GM18519 (cell line): ENCODE results near the gene GAS2L1.

ENCODE experiments used
- ATAC-seq: cut with Tn5 transposase; IDR thresholded peaks from one replicate; pipeline ENCODE4 v1.9.1; 2021; ENCODE audit warnings: mild to moderate bottlenecking, moderate library complexity; ENCODE audit not compliant: unreplicated experiment, low FRiP score

The GAS2L1 gene

GRCh38 chr22:29306175-29306834, at the start of gene GAS2L1:
GAS2L1 (plus strand) TSS chr22:29306650; CDS start chr22:29308106, 1,456 bp downstream.
- ATAC-seq = no peak

DNA sequence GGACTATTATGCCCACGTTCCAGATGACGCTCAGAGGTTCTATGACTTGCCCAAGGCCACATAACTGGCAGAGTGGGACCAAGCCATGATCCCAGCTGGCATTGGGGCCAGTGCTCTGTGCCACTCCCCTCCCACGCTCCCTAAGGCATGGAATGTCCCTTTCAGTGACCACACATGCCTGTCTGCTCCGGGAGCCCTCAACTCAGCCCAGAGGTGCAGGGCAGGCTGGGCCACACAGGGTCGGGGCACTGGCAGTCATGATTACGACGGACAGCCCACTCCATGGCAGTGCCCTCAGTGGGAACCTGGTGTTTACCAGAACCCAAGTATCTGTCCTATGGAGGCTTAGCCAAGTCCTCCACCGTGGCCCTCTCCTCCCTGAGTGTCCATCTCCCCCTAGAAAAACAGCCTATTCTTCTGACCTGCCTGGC, 48.7 kb upstream of the GAS2L1 start:
- no peak for ATAC-seq

DNA sequence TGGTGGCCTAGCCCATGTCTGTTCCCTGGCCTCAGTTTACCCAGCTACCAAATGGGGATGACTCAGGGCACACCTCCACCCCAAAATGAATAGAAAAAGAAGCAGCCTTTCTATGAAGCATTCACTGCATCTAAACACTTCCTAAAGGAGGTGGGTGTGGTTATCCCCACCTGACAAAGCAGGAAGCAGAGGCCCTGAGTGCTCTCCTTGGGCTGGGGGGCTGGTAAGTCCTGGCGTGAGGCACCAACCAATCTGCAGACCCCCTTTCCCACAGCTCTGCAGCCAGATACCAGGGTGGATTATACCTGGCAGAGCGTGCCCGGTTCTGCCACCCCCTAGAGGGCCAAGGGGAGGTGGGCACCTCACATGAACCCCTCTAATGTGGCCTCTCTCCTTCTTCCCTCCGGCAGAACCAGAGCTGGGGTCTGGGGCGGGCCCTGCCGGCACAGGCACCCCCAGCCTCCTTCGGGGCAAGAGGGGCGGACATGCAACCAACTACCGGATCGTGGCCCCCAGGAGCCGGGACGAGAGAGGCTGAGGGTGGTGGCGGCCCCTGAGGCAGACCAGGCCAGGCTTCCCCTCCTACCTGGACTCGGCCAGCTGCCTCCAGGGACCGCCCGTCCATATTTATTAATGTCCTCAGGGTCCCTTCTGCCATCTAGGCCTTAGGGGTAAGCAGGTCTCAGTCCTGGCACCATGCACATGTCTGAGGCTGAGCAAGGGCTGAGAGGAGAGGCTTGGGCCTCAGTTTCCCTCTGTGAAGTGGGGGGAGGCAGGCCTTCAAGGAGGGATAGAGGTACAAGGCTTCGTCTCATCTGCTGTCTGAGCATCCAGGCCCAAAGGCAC, 47.8 kb upstream of the GAS2L1 start:
- no peak for ATAC-seq

DNA sequence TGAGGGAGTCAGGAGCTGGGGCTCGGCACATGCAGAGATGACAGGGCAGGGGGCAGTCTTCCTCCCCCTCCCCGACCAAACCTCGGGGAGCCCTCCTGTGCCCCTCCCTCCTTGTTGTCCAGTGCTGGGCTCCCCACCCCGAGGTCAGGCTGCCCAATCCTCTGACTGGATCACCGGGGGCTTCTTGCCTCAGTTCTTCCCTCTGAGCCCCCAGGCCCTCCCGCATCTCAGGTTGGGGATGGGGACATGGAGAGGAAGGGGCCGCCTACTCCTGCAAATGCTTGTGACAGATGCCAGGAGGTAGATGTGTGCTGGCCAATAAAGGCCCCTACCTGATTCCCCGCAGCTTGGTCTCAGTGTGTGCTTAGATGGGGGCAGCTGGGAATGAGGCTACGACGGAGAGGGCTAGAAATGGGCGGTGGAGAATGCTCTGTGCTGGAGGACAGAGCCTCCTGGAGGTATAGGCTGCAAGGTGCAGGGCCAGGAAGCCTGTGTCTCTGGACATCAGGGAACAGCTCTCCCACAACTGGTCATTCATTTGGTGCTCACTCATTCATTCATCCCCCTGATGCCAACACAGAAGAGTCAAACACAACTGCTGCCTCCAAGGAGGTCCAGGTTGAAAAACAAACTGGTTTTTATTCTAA, 47.1 kb upstream of the GAS2L1 start:
- ATAC-seq = no peak

DNA sequence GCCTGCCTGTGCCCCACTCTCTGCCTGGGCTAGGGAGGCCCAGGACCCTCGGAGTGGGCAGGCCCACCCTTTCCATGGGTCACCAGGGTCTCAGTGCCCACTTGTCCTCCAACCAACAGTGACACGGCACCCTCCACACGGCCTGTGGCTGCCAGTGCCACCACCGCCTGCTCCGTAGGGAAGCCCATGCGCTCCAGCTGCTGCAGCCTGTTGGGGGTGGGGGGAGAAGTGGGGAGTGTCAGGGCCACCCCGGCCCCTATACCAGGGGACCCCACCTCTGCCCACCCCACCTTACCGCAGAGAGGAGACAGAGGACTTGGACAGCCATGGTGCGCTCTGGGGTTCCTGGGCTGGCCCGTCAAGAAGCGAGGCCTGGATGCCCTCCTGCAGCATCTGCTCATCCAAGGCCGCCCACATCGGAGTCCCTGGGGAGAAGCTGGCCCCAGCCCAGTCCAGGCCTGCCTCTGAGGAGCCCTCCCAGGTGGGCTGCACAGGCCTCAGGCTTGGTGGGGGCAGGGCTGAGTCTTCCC, 46.4 kb upstream of the GAS2L1 start:
- no peak for ATAC-seq

DNA sequence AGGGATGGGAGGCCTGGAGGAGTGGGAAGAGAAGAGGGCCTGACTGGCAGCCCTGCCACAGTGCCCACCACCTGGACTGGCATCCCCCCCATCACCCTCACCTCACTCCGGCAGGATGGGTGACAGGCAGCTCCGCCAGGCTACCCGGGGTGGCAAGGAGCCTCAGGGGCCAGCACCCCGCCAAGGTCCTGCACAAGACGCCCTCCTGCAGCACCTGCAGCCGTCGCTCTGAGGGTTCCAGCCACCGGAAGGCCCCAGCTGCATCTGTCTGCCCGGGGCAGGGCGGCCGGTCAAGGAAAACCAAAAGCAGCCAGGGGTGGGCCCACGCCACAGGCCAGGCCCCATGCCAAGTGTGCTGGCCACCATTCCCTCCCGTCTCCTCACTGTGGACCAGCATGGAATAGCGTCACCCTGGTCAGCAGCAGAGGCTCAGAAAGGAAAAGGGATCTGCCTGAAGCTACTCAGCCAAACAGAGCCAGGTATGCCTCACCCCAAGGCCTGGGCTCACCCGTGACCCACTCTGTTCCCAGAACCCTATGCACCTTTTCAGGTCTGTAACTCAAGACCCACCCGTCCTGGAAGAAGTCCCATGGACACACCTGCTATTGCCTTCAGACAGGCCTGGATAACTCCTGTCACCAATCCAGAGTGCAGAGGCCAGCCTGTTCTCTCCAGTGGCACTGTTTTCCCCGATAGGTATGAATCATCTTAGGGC, 45.7 kb upstream of the GAS2L1 start:
- no peak for ATAC-seq

GRCh38 chr22:29263791-29264276, 42.6 kb upstream of the GAS2L1 start:
- ATAC-seq = no peak

- ATAC-seq = no peak
These were observed 41.1 kb upstream of the GAS2L1 start for GRCh38 chr22:29265305-29265704.

DNA sequence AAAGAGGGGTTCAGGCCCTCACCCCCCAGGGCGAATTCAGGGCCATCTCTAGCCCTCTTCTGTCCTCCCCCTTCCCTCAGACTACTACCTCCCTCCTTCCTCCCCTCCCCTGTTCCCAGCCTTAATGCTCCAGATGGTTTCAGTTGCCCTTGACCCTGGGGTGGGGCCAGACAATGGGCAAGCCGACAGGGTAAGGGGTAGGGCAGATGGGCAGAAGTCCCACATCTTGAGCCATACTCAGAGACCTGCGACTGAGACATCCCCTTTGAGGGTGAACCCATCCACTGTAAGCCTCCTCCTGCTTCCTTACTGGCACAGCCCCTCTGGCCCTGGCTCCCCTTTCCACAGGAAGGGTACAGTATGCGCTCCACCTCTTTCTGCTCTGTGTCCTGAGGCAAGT, 40.5 kb upstream of the GAS2L1 start:
- no peak for ATAC-seq

GRCh38 chr22:29266564-29267461, 39.6 kb upstream of the GAS2L1 start:
- ATAC-seq = no peak

DNA sequence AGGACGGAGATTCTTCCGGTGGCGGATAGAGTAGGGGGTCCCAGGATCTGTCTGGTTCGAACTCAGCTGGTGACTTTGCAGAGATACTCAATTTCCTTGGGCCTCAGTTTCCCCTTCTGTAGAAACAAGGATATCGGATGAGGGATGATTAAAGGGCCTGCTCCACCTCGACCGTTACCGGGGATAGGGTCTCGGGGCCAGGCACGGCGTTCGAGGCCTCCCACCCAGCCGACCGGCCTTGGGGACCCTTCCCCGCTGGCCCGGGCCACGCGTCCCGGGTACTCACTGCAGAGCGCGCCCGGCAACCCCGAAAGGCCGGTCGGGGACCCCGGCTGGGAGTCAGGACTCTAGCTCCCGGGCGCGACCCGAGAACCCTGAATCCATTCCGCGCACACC, 39.0 kb upstream of the GAS2L1 start:
- no peak for ATAC-seq

DNA sequence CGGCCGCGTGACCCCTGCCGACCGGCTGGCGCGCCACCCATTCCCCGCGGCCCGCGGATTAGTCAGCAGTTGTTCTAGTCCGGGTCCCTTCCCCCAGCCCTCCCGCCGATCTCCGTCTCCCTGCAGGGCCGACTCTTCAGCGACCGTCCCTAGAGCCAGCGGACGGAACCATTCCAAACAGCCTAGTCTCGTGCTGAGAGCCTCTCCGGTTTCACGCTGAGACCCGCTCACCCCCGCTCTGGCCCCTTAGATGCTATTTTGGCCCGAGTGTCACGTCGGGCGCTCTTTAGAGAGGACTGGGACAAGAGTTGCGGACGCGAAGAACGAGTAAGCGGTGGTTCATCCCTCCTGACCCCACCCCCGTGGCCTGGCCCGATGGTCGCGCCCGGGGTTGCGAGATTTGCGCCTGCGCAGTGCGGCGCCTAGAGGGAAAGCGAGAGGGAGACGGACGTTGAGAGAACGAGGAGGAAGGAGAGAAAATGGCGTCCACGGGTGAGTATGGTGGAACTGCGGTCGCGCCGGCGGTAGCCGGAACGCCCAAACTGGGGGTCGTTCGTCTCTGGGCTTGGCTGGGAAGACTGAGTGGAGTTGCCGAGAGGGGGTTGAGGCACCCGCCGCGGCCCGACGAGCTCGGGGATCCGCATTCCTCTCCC, 38.5 kb upstream of the GAS2L1 start, which contains the start of the genes EWSR1 and RHBDD3:
TSS of gene EWSR1 (plus strand) at position 411 of the 653 bp plus-strand sequence. CDS start at position 480, 69 bp downstream.
TSS of gene RHBDD3 (minus strand) at position 124 of the 653 bp plus-strand sequence. CDS start 2,355 bp downstream, outside the sequence.
- peak; percentile 51 for ATAC-seq

DNA sequence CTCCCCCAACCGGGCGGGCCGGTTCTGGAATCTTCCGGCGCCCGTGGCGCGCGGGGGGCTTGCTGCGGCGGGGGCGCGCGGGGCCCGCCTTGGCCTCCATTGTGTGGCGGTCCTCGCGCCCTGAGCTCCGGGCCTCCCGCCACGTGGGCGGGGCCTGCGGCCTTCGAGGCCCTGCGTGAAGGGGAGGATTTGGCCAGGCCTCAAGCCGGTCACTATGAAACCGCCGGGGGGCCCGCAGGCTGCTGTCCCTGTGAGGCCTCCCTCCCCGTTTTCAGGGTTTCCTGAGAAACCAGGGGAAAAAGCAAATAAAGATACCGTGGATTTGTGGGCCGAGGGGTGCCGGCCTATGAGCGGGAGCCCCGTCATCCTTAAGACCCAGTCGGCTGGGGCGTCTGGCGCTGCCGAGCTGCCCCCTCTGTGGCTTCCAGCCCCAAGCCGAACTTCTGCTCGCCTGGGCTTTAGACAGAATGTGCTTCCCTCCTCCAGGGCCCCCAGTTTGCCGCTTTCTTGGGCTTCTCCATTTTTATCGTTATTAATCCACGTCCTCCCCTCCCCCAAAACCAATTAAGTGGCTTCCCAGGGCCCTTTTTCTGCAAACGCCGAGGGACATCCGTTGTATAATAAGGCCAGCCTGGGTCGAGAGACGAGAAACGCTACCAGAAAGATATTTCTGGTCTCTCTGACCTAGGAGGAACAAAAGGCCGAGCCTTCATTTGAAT, 37.8 kb upstream of the GAS2L1 start:
- no peak for ATAC-seq

DNA sequence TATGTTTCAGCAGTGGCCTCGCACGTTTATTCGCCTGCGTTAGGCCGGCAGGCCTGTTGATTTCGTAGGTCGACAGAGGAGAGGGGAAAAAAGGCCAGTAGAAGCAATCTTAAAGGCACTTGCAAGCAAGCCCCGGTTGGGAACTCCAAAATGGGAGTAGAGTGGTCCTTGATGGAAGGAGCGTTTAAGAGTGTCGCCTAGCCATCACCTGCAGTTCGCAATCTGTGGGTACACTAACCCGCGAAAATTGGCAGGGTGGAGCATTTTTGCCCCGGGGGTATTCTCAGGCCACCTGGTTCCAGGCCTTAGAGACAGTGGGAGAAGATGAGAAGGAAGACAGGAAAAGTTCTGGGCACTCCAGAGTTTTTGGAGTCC, 37.2 kb upstream of the GAS2L1 start:
- no peak for ATAC-seq

DNA sequence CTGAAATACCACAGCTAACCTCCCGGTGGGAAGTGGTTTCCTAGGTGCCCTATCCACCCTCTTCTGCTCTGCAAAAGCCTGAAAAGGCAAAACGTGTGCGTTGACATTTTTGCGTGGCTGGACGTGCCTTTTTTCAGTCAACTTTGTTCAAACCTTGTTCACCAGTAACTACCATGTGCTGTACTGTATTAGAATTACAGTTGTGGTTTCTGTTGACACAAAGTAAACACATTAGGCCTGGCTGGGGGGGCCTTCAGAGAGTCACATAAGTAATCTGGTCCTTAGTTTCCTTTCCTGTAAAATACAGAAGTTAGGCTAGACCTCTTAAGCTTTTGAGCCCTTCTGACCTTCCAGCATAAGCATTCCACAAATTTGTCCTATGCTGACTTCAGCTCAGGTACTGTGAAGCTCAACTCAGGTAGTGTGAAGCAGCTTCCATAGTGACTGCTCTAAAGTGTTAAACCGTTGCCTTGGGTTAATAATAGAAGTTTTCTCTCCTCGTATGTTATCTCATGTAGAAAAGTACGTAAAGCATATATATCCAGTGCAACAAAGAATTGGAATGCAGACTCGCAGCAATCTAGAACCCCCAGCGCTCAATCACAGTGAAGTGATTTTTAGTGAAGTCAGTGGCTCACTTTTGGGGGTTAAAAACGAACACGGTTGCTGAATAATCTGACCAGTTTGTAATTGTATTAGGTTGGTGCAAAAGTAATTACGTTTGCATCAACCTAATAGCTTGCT, 36.5 kb upstream of the GAS2L1 start:
- ATAC-seq = no peak

GRCh38 chr22:29270475-29271271, 35.8 kb upstream of the GAS2L1 start:
- no peak for ATAC-seq

DNA sequence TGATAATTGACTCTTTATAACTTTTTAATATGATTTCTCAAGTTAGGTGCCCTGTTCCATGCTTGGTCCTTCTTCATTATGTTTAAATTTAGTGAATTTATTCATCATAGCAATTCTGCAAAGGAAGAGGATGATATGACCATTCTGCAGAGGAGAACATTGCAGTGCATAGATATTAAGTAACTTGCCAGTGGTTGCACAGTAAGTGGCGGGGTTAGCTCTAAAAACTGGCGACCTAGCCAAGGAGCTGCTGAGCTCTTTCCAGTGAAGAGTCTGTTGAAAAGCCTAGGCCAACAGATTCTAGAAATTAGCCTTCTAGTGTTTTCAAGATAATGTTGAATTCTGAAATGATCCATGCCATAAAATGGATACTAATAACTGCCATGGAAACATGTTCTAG, 33.8 kb upstream of the GAS2L1 start:
- ATAC-seq = no peak
